ENCODE measurements around the gene PCDH1.

GRCh38 chr5:141875795-141876627 lies 2.2 kb downstream of the PCDH1 start:
- no peak for TF ChIP-seq CTCF (IDR thresholded peaks at IDR 0.05)
- TF ChIP-seq POLR2A (IDR thresholded peaks at IDR 0.05) = peak in 1 of 2 donors; percentile 75
- peak in 3 of 4 donors; percentile 27 to 68 (median 50) for TF ChIP-seq POLR2AphosphoS5 (IDR thresholded peaks at IDR 0.05)
- TF ChIP-seq EP300 (IDR thresholded peaks at IDR 0.05) = no peak
